Uterus (tissue), 2 donors: ENCODE results near the gene TOR3A.

Experiments
- POLR2A ChIP-seq, 2 donors: fragments of 450-650 bp; IDR thresholded peaks; one replicate each; pipeline ENCODE4 v1.6.1; 2016; ENCODE audit warnings: antibody characterized with exemption in 2 of 2, mild to moderate bottlenecking in 1 of 2, moderate library complexity in 1 of 2
- TF ChIP-seq, protein P1 (sequence below), 4 experiments: fragments of 200-600 bp in 2 of 4; fragments of 450-650 bp in 2 of 4; sonication (generic) in 2 of 4; IDR thresholded peaks; one replicate each; pipeline ENCODE4 v1.5.1; 2016 to 2019; ENCODE audit warnings: antibody characterized with exemption in 4 of 4, mild to moderate bottlenecking in 2 of 4, moderate library complexity in 1 of 4

DNA sequence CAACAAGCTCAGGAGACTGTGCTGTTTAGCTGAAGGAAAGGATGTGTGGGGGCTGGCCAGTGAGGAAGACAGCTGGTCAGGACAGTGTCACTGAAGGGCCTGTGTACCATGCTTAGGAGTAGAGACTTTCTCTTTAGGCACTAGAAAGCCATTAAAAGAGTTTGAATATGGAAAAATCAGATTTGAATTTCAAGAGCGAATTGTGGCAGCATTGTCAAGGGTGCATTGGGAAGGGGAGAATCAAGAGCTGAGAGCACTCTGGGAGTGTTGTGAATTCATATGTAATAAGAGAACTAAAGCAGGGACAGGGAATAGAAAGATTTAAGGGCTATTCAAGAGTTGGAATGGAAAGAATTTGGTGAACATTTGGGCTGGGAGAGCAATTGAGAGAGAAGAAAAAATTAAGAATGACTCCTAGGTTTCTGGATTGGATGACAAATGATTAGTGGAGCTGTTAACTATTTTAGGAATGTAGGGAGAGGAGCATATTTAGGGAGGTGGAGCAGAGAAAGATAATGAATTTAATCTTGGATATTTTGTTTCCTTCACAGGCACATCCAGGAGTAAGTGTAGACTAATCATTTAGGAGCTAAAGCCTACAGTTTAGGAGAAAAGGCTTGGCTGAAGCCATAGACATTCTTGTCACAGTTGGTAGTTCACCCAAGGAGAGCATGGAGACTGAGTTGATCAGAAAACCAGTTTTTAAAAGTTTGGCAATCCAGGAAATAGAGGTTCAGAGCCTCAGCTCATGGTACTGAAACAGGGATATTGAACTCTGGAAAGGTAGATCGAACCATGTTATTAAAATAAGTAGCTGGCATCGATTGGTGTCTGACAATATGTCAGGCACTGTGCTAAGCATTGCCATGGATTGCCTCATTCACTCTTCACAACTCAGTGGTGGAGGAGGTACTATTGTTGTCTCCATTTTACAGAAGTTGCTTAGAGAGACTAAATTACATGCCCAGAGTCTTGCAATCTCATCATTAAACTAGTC is 23.1 kb upstream of the TOR3A start:
- TF ChIP-seq, protein P1, sequence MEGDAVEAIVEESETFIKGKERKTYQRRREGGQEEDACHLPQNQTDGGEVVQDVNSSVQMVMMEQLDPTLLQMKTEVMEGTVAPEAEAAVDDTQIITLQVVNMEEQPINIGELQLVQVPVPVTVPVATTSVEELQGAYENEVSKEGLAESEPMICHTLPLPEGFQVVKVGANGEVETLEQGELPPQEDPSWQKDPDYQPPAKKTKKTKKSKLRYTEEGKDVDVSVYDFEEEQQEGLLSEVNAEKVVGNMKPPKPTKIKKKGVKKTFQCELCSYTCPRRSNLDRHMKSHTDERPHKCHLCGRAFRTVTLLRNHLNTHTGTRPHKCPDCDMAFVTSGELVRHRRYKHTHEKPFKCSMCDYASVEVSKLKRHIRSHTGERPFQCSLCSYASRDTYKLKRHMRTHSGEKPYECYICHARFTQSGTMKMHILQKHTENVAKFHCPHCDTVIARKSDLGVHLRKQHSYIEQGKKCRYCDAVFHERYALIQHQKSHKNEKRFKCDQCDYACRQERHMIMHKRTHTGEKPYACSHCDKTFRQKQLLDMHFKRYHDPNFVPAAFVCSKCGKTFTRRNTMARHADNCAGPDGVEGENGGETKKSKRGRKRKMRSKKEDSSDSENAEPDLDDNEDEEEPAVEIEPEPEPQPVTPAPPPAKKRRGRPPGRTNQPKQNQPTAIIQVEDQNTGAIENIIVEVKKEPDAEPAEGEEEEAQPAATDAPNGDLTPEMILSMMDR (IDR thresholded peaks at IDR 0.05) = no peak
- TF ChIP-seq POLR2A (IDR thresholded peaks at IDR 0.05) = no peak
